ENCODE measurements around the gene SLC24A4.
A peak's percentile ranks its signal among the peaks of the same experiment; 100 is the strongest.

The SLC24A4 gene

GRCh38 chr14:92451755-92452154, 128.8 kb downstream of the SLC24A4 start:
- Histone ChIP-seq H3K4me3 (ENCODE audit: low read depth, low read length) (no peak overlapping the region), H3K27ac (no peak overlapping the region), H3K27me3 (replicated peaks) (no peaks in the 10 kb centered on the region), H3K36me3 (replicated peaks) (no peaks in the 10 kb centered on the region)
- no peak for DNase-seq
- in situ Hi-C loops (cut with HindIII; ENCODE audit: low pct_ligation_motif_present, low sequenced_read_pairs), result no loop called here
- TF ChIP-seq, protein P1, sequence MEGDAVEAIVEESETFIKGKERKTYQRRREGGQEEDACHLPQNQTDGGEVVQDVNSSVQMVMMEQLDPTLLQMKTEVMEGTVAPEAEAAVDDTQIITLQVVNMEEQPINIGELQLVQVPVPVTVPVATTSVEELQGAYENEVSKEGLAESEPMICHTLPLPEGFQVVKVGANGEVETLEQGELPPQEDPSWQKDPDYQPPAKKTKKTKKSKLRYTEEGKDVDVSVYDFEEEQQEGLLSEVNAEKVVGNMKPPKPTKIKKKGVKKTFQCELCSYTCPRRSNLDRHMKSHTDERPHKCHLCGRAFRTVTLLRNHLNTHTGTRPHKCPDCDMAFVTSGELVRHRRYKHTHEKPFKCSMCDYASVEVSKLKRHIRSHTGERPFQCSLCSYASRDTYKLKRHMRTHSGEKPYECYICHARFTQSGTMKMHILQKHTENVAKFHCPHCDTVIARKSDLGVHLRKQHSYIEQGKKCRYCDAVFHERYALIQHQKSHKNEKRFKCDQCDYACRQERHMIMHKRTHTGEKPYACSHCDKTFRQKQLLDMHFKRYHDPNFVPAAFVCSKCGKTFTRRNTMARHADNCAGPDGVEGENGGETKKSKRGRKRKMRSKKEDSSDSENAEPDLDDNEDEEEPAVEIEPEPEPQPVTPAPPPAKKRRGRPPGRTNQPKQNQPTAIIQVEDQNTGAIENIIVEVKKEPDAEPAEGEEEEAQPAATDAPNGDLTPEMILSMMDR (IDR thresholded peaks at IDR 0.05; ENCODE audit: low read depth, low read length, missing control alignments), result no peak

DNA sequence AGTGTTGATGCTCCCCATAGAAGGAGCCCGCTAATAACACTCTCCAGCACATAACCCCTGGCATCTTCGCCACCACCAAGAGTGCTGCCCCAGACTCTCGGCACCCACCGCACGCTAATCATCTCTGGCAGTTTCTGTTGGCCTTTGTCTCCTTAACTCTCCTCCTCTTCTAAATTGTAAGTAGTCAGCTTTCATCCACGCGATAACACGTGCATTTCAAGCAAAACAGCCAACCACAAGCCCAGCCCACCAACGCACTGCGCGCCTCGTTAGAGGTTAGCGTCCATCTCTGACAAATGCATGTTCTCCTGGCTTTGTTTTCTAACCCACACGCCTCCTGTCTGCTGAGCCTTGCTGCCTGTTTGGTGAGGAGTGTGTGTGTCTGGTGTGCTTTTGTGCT, 129.5 kb downstream of the SLC24A4 start:
- H3K27me3 ChIP-seq (replicated peaks), result no peaks in the 10 kb centered on the region
- DNase-seq, result no peak
- in situ Hi-C loops (cut with HindIII; ENCODE audit: low pct_ligation_motif_present, low sequenced_read_pairs), result no loop called here
- TF ChIP-seq, protein P1 (IDR thresholded peaks at IDR 0.05; ENCODE audit: low read depth, low read length, missing control alignments), result no peak
- H3K27ac ChIP-seq, result no peak overlapping the region
- no peaks in the 10 kb centered on the region for H3K36me3 ChIP-seq (replicated peaks)
- no peak overlapping the region for H3K4me3 ChIP-seq (ENCODE audit: low read depth, low read length)

GRCh38 chr14:92453691-92454090, 130.7 kb downstream of the SLC24A4 start:
- DNase-seq, result no peak
- in situ Hi-C loops (cut with HindIII; ENCODE audit: low pct_ligation_motif_present, low sequenced_read_pairs), result no loop called here
- no peaks in the 10 kb centered on the region for H3K27me3 ChIP-seq (replicated peaks)
- H3K27ac ChIP-seq, result no peak overlapping the region
- TF ChIP-seq, protein P1 (IDR thresholded peaks at IDR 0.05; ENCODE audit: low read depth, low read length, missing control alignments), result no peak
- H3K4me3 ChIP-seq (ENCODE audit: low read depth, low read length), result no peak overlapping the region
- no peaks in the 10 kb centered on the region for H3K36me3 ChIP-seq (replicated peaks)

- Histone ChIP-seq H3K27me3 (replicated peaks) (no peaks in the 10 kb centered on the region), H3K36me3 (replicated peaks) (no peaks in the 10 kb centered on the region), H3K27ac (no peak overlapping the region), H3K4me3 (ENCODE audit: low read depth, low read length) (no peak overlapping the region)
- no peak for DNase-seq
- TF ChIP-seq, protein P1 (IDR thresholded peaks at IDR 0.05; ENCODE audit: low read depth, low read length, missing control alignments), result no peak
- in situ Hi-C loops (cut with HindIII; ENCODE audit: low pct_ligation_motif_present, low sequenced_read_pairs), result no loop called here
Measured at GRCh38 chr14:92455231-92455630, 132.3 kb downstream of the SLC24A4 start.

DNA sequence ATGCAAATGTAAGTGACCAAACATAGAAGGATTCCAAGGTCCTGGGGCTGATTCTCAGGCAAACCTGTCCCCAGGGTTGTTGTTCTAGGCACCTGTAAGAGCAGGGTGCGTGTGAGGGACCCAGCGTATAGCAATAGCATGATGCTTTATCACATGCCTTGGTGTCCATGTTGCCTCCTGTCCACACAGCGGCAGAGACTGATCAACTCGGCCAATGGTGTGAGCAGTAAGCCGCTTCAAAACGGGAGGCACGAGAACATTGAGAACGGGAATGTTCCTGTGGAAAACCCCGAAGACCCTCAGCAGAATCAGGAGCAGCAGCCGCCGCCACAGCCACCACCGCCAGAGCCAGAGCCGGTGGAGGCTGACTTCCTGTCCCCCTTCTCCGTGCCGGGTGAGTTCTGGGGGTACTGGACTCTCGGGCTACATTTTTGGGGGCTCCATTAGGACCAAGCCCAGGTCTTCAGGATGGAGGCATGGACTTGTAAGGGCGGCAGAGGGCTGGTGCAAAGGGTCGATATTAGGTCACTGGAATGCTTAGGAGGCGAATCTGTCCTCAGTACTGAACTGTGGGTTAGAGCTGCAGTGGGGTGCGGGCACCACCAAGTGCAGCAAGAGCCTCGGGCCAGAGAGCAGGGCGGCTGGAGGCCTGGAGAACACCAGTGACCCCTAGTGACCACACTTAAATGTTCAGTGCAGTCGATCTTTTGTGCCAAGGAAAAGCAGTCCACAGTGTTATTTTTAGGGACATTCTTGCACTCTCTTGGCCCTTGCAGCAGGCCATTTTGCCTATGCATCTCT, 133.4 kb downstream of the SLC24A4 start:
- TF ChIP-seq, protein P1 (IDR thresholded peaks at IDR 0.05; ENCODE audit: low read depth, low read length, missing control alignments), result peak; percentile 82
- no peak overlapping the region for H3K27ac ChIP-seq
- H3K4me3 ChIP-seq (ENCODE audit: low read depth, low read length), result no peak overlapping the region
- no peaks in the 10 kb centered on the region for H3K36me3 ChIP-seq (replicated peaks)
- no peaks in the 10 kb centered on the region for H3K27me3 ChIP-seq (replicated peaks)
- DNase-seq, result peak; percentile 59
- in situ Hi-C loops (cut with HindIII; ENCODE audit: low pct_ligation_motif_present, low sequenced_read_pairs), result no loop called here

All from brain microvascular endothelial cell (primary cell).